Measurements from ENCODE around the gene CST8.
"Not testable (repeated sequence)": the region's sequence is repeated elsewhere in the genome, so short reads cannot be mapped to it uniquely, and the experiment has no call there.

The CST8 gene, protein sequence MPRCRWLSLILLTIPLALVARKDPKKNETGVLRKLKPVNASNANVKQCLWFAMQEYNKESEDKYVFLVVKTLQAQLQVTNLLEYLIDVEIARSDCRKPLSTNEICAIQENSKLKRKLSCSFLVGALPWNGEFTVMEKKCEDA

DNA sequence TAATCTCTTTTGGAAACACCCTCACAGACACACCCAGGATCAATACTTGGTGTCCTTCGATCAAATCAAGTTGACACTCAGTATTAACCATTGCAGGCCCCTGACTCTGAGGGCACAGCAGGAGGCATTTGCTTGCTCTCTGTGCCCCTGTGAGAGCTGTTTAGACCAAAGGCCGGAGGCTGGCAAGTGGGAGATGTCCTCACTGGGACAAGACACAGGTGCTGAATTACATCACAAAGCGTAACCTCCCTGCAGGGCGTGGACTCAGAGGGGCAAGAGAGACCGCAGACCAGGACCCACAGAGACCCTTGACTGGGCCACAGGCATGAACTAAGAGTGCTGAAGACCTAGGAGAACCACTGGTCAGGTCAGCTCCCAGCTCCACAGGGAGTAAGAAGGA is at the start of gene CST8:
Gene CST8, plus strand, starts transcription at position 301 of the 400 bp plus-strand sequence. CDS start 551 bp downstream, outside the sequence.
- DNase-seq, result no peak

DNA sequence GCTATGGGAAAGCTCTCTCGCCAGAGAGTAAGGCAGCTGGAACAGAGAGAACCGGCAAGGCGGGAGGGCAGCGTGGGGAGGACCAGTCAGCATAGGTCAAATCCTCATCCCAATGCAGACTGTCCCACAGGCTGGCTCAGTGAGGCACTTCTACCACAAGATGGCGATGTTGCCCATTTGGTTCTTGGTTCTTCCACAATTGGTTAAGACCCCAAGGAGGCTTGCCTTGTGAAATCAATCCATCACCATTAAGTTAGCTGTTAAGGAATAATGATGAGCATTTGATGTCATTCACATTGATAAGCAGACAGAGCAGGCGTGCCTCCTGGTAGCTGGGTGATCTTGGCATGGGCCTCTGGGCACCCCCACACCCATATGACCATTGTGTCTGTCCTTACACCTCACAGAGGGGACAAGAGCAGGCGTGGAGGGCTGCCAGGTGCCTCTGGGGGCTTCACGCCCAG is 49.0 kb upstream of the CST8 start:
- peak; percentile 80 to 90 for DNase-seq

DNA sequence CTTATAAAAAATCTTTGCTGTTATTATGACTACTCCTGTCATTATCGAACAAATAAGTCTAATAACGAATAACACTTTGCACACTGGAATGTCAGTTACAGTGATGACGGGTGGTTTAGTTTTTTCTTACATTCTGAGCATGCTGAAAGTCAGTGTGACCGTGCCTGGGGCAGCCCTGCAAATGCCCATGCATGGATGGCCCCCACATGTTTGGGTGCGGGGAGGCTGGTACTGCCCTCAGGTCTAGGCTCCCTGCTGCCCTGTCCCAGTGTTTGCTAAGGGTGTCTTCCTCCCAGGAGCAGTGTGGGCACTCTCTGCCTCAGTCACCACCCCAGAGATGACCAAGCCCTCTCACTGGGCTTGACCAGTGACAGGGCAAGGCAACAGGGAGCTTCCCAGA is 48.5 kb upstream of the CST8 start:
- no peak for DNase-seq

DNA sequence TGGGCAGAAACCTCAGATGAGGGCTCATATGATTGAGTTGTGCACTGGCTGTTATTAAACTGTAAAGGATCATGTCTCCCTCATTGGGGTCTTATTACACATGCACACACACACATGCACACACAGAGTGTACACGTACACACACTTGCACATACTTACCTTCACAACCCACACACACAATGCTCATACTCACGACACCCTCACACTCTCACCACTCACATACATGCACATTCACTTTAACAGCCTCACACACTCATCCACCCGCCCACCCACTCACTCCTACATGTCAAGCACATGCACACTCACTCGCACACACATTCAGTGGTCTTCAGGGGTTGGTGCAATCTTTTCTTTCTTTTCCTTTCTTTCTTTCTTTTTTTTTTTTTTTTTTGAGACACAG is 46.1 kb upstream of the CST8 start:
- no peak for DNase-seq

DNA sequence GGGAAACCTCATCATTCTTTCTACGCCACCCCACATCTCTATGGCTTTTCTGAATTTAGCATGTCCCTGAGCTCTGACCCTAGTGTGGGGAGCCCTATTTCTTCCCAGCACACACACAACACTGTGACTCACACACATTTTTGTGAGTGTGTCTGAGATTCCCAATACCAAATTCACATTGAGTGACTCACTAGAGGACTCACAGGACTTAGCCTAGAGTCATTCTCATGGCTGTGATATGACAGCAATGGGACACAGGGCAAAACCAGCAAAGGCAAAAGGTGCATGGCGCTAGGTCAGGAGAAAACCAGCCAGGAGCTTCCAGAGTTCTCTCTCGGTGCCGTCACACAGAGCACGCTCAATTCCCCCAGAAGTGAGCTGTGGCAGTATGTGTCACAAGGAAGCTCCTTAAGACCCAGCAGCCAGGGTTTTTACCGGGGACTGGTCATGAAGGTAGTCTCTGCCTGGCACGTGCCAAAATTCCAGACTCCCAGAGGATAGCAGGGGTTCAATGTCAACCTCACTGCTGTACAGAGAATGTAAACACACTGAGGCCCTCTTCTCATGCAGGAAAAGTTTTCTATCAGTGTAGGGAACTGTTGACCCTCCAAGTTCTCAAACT is 45.2 kb upstream of the CST8 start:
- DNase-seq, result no peak

DNA sequence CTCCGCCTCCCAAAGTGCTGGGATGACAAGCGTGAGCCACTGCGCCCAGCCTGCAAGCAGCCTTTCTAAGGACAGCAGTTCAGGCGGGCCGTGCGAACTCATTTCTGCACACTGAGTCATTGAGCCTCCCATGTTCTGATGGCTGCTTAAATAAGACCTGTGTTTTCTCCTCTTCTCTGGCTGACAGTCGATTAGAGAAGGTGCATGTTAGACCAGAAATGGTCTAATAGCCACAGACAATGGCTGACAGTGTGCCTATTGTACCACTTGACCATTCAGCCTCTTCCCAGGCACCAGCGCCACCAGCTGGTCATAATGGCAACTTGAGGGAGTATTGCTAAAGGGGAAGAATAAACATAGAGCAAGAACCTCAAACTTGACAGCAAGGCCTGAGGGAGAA is 44.4 kb upstream of the CST8 start:
- DNase-seq, result peak; percentile 73 to 85

DNA sequence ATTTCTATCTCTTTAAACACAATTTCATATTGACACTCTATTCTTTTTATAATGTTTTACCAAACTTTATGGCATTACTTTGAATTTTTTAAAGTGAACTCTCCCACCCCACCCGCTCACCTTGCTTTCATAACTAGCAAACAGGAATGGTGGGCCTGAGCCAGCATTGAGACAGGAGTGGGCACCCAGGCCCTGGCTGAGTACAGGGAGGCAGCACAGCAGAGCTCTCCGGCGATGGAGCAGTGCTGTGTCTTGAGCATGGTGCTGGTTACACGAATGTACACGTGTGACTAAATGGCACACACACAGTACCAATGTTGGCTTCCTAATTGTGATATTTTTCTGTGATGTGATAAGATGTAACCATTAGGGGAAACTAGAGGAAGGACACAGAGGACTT is 42.8 kb upstream of the CST8 start:
- no peak for DNase-seq

DNA sequence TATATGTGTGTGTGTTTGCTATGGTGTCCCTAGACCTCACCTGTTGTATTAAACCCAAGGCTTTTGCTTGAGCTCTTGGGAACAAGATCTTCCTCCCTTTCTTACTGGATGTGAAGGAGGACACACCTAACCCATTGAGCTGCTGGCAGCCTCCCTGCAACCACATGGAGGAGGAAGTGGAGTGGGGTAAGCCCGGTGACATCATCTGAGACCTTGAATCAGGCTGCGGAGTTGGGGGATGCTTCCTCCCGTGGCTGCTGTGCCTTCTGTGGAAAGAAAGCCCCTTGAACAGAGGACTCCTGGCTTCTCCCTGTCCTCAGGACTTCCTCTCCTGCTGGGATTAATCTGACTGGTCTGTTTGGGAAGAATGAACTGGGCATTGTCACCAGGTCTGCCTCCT is 41.5 kb upstream of the CST8 start:
- DNase-seq, result no peak

DNA sequence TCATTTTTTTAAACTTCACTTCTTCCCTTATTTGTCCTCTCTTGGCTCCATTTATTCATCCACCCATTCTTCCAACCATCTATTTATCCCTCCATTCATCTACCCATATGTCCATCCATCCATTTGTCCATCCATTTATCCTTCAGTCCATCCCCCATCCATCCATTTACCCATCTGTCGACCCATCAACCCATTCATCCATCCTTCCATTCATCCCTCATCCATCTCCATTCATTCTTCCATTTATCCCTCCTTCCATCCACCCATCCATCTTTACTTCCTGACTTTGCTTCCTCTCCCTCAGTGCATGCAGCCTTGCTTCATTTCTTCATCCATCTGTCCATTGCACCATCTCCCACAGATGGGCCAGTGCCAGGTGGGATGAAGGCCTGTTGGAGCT is 40.0 kb upstream of the CST8 start:
- DNase-seq, result no peak

DNA sequence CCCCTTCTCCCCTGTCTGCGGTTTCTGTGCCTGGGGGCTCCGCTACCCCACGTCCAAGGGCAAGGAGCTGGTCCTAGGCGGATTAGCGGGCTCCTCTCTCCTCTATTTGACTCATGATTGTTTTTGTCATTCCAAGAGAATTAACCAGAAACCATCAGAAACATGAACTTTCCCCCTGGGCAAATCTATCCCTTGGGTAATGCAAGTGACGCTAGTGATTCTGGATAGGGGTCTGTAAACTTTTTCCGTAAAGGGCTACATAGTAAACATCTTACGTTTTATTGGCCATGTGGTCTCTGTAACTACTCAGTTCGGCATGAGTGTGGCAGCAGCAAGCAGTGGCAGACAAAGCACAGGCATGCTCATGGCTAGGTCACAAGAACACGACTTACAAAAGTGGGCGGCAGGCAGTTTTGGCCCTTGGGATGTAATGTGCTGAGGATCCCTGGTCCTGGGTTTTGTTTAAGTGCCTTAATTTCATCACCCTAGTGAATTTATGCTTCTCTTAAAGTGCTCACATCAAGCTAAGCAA is 38.9 kb upstream of the CST8 start:
- DNase-seq, result no peak

DNA sequence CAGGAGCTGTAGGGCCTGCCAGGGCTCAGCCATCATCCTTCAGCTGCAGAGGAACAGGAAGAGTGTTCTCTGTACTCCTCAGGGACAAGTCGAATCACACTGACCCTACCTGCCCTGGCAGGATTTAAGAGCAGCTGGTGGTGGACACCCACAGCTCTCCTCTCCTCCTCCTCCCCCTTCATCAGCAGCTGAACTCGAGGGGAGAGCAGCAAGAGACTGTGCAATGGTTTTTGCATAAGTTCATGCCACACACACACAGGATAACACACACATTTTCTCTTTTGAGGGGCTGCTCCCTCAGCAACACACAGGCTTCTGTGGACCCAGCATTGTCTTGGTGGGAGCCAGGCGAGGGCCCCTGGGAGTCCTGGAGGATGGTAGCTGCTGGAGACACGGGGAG is 38.1 kb upstream of the CST8 start, which contains the start of gene CST11:
Gene CST11, minus strand, starts transcription at position 101 of the 400 bp plus-strand sequence. Its CDS starts 65 bp downstream, at position 36.
- DNase-seq, result no peak

DNA sequence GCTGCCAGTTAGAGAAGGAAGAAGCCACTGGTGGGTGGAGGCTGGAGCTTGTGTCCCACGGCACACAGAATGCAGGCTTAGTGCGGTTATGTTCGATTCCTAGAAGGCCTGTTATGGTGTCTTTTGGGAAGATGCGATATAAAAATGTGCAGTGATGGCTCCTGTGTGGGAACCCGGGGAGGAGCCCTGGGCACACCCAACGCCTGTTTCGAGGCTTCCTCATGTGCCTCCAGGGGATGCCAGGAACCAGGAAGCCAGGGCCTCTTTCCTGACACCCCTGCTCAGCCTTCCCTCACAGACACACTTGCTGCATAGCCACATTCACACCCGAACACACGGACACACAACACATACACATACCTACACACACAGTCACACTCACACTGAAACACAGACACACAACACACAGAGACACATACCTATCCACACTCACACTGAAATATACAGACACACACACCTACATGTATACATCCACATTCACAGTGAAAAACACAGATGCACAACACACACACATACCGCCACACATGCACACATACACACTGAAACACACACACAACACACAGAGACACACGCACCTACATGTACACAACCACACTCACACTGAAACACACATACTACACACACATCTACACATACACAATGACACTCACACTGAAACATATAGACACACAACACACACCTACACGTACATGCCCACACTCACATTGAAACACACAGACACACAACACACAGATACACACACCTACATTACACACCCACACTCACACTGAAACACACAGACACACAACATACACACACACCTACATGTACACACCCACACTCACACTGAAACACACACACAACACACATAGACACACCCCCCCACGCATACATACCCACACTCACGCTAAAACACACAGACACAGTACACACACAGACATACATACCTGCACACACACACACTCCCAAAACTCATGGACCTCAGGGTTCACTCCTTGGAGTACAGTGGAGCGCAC is 37.1 kb upstream of the CST8 start:
- DNase-seq, result no peak

DNA sequence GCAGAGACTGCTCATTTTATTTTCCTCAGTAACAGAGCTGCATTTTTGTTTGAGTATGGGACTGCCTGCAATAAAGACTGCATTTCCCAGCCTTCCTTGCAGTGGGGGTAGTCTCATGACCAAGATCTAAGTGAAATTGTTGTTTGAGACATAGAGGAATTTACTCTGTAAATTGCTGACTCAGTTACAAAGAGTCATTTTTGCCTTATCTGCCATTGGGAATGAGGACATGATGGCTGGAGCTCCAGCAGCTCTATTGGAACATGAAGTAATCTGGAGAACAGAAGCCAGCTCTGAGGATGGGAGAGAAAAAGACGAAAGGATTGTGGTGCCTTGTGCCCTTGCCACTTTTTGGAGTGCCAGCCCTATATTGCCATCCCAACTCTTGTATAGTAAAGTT is 36.1 kb upstream of the CST8 start:
- no peak for DNase-seq

DNA sequence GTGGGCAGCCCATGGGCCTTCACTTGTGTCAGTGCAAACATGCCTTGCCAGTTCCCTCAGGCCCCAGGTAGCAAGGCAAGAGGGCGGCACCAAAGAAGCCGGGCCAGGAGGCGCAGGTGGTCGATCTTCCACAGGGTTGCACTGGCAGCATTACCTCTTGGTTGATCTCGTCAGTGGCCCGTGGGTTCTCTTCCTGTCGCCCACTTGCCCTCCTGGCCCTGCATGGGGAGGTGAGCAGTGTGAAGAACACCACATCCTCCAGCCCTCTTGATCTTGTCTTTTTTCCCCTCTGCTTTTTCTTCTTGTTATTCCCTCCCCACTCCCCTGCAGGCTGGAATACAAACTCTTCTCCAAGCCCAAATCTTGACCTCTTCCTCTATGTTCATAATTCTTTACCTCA is 35.3 kb upstream of the CST8 start:
- no peak for DNase-seq

DNA sequence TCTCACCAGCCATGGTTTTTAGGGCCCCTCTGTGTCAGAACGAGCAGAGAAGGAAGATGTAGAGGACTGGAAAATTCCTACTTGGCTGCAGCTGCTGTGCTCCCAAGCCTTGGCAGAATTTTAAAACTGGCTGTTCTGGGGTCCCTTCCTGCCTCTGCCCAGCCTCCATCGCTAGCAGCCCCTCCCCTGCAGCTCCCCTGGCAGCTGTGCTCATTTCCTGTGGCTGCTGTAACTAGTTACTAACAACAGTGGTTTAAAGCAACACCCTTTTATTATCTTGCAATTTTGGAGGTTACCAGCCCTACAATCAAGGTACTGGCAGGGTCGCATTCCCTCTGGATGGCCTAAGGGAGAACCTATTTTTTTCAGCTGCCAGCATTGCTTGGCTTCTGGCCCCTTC is 34.5 kb upstream of the CST8 start:
- DNase-seq, result no peak

DNA sequence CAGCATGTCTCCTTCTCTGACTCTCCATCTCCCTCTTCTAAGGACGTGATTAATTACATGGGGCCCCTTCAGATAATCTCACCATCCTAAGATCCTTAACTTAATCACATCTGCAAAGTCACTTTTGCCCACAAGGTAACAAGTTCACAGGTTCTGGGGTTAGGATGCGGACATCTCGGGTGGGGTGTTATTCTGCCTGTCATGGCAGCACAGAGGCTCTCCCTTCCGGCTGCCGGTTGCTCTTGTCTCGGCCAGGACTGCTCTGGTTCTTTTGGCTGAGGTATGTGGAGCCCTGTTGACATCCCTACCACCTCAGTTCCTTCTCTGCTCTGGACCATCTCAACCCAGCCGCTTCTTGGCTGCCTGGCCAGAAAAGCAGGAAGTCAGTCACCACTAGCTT is 34.0 kb upstream of the CST8 start:
- no peak for DNase-seq

DNA sequence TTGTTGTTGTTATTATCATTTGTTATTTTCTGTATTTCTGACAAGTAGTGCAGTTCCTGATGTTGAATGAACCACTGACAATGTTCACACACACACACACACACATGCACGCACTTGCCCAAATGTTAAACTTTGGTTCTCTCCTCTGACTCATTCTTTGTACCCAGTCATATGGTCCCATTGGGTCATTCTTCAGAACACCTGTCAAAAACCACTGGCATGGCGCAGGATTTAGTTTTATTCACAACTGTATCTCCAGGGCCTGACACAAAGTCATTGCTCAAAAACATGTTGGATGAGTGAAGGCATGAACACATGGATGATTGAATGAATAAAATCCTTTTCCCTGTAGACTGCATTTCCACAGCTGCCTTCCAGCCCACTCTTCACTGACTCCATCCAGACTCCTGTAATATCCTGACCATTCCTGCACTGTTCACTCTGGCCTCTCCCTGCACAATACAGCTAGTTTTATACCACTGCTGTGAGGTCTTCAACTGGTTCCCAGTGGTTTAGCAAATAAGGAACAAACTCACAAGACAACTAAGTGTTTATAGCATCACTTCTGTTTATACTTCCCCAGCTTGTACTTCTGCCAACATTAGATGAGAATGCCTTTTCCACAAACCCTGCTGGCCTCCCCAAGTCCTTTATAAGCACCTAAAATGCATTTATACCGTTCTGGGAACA is 31.3 kb upstream of the CST8 start:
- no peak for DNase-seq

DNA sequence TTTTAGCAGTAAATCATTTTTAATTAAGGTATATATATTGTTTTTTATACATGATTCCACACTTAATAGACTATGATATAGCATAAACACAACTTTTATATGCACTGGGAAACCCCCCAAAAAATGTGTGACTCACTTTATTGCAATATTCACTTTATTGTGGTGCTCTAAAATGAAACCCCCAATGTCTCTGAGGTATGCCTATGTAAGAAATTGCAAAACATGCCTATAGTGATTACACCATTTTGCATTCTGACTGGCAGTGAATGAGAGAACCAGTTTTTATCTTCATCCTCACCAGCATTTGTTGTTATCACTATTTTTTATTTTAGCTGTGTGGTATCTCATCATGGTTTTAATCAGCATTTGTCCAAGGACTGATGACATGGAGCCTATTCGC is 29.7 kb upstream of the CST8 start:
- no peak for DNase-seq

DNA sequence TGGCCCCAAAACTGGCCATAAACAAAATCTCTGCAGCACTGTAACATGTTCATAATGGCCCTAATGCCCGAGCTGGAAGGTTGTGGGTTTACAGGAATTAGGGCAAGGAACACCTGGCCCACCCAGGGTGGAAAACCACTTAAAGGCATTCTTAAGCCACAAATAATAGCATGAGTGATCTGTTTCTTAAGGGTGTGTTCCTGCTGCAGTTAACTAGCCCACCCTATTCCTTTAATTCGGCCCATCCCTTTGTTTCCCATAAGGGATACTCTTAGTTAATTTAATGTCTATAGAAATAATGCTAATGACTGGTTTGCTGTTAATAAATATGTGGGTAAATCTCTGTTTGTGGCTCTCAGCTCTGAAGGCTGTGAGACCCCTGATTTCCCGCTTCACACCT is 24.0 kb upstream of the CST8 start:
- DNase-seq, result not testable (repeated sequence)

DNA sequence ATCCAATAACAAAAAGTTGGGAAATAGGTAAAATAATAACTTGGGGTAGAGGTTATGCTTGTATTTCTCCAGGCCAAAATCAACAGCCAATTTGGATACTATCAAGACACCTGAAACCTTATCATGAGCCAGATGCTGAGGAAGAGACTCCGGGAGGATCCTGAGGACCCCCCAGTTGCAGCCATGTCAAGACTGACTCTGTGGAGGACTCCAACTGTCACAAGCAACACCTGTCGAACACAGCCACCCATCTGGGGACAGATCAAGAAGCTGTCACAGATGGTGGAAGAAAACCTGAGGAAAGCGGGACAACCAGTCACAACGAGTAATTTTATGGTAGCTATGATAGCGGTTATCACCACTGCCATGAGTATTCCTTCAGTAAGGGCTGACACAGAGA is 18.6 kb upstream of the CST8 start:
- not testable (repeated sequence) for DNase-seq

DNA sequence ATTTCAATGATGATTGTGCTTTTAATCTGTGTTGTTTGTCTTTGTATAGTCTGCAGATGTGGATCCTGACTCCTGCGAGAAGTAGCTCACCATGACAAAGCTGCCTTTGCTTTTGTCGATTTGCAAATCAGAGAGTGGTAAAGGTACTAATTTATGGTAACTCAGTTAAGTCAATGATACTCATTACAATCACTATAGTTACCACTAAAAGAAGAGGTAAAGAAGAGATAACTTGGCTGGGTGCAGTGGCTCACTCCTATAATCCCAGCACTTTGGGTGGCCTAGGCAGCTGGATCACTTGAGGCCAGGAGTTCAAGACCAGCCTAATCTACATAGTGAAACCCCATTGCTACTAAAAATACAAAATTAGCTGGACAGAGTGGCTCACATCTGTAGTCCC is 17.6 kb upstream of the CST8 start:
- not testable (repeated sequence) for DNase-seq

DNA sequence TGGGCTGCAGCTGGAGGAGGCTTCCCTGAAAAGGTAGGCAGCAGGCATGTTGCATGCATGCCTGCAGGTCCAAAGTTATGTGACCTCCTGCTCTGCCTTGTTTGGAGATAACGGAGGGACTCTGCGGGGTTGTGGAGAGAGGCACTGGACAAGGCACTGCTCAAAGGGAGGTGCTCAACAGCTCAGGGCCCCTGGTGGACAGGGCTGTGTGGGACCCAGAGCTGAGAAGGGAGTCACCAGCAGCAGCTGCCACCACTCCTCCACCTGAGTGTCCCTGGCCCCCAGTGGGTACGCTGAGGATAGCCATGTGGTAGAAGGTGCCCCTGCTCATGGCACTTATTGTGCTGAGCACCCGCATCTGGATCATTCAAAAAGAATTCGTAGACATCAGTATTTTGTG is 15.5 kb upstream of the CST8 start:
- no peak for DNase-seq
